Lower leg skin (tissue), 3 donors: ENCODE data around the gene ZNF280D.

ENCODE experiments used
- CTCF ChIP-seq, 3 donors: fragments of 450-650 bp; IDR thresholded peaks; one replicate each; pipeline ENCODE4 v1.5.1; 2016; ENCODE audit warnings: antibody characterized with exemption in 3 of 3, mild to moderate bottlenecking in 3 of 3, moderate library complexity in 2 of 3
- POLR2A ChIP-seq, 2 donors: fragments of 450-650 bp; IDR thresholded peaks; one replicate each; pipeline ENCODE4 v1.6.1; 2016 to 2017; ENCODE audit warnings: antibody characterized with exemption in 2 of 2, mild to moderate bottlenecking in 1 of 2, moderate library complexity in 1 of 2

GRCh38 chr15:56582785-56583184 lies 150.5 kb downstream of the ZNF280D start:
- TF ChIP-seq CTCF (IDR thresholded peaks at IDR 0.05): no peak
- TF ChIP-seq POLR2A (IDR thresholded peaks at IDR 0.05): no peak
